Skeletal muscle tissue (tissue), 4 donors: Measurements from ENCODE around the gene NUDC. TPM values are rescaled to one million over a fixed set of nuclear protein-coding genes. Genes with fewer than 3 reads are reported as not detected.
"Not testable (repeated sequence)": the region's sequence is repeated elsewhere in the genome, so short reads cannot be mapped to it uniquely, and the experiment has no call there.

Experiments used
- H3K27ac ChIP-seq: one replicate; pipeline ENCODE4 v1.7.0; 2013; ENCODE audit warnings: mild to moderate bottlenecking, low read depth, low read length, inconsistent platforms
- H3K27me3 ChIP-seq, 3 donors: one replicate each; pipeline ENCODE4 v1.7.0; 2013; ENCODE audit warnings: low read length in 3 of 3; ENCODE audit not compliant: control insufficient read depth in 3 of 3, insufficient read depth in 3 of 3
- H3K36me3 ChIP-seq, 3 donors: one replicate each; pipeline ENCODE4 v1.7.0; 2013; ENCODE audit warnings: low read length in 3 of 3; ENCODE audit not compliant: control insufficient read depth in 3 of 3, insufficient read depth in 3 of 3
- H3K4me1 ChIP-seq, 3 donors: one replicate each; pipeline ENCODE4 v1.7.0; 2013; ENCODE audit warnings: low read length in 3 of 3, mild to moderate bottlenecking in 3 of 3; ENCODE audit not compliant: control insufficient read depth in 3 of 3, insufficient read depth in 3 of 3
- H3K4me3 ChIP-seq, 3 donors: one replicate each; pipeline ENCODE4 v1.7.0; 2013; ENCODE audit warnings: low read length in 3 of 3
- H3K9ac ChIP-seq, 3 donors: one replicate each; pipeline ENCODE4 v1.7.0; 2013; ENCODE audit warnings: low read length in 3 of 3, mild to moderate bottlenecking in 3 of 3, moderate library complexity in 2 of 3, low read depth in 1 of 3
- H3K9me3 ChIP-seq, 3 donors: one replicate each; pipeline ENCODE4 v1.7.0; 2013; ENCODE audit warnings: low read length in 3 of 3; ENCODE audit not compliant: control insufficient read depth in 3 of 3
- total RNA-seq: library from RNA; depleted of rRNA; stranded (reverse); fragments of >200 nt; gene quantifications from one replicate; pipeline ENCODE4 v1.2.3, GENCODE V29; 2014
- donor health status: Osteomylitis.

The NUDC gene
- total RNA-seq, 1 donor from 2014 or later, result 17.7 TPM

DNA sequence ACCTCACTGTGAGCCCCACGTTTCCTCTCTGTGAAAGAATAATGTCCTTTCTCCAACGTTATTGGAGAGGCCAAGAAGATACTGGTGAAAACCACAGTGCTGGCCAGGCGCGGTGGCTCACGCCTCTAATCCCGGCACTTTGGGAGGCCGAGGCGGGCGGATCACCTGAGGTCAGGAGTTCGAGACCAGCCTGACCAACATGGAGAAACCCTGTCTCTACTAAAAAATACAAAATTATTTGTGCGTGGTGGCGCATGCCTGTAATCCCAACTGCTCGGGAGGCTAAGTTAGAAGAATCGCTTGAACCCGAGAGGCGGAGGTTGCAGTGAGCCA is 27.1 kb downstream of the NUDC start:
- Histone ChIP-seq H3K4me1 (peaks cover 5 to 12% (median 8%) of the 10 kb centered on the region in 3 donors), H3K36me3 (peaks cover 15 to 24% (median 24%) of the 10 kb centered on the region in 3 donors)
- H3K27ac ChIP-seq, H3K9ac ChIP-seq, H3K4me3 ChIP-seq, H3K9me3 ChIP-seq, H3K27me3 ChIP-seq: not testable (repeated sequence)

- Histone ChIP-seq H3K9me3 (no peaks in the 10 kb centered on the region), H3K9ac (no peak overlapping the region), H3K36me3 (peaks cover 14 to 23% (median 20%) of the 10 kb centered on the region in 3 donors), H3K27ac (no peak overlapping the region), H3K27me3 (peaks cover 0 to 6% (median 0%) of the 10 kb centered on the region in 3 donors), H3K4me3 (no peak overlapping the region), H3K4me1 (peaks cover 5 to 12% (median 8%) of the 10 kb centered on the region in 3 donors)
Measured at GRCh38 chr1:26949266-26949925, 27.9 kb downstream of the NUDC start.

DNA sequence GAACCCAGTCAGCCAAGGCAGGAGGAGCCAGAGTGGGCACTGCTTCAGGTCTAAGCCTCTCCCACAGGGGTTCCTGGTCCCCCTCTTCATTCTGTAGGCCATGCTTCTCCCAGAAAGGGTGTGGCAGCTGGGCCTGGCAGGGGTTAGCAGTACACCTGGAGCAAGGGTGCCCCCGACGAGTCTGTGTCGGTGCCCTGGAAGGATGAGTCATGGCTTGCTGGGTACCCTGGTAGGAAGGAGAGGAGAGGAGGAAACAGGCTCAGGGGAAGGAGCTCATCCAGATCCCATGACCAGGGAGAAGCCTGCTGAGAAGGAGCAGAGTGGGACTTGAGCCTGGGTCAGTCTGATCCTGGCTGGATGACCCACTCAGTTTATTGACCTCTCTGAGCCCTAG is 28.4 kb downstream of the NUDC start:
- Histone ChIP-seq H3K4me1 (peaks cover 5 to 12% (median 8%) of the 10 kb centered on the region in 3 donors), H3K9me3 (no peaks in the 10 kb centered on the region), H3K4me3 (no peak overlapping the region), H3K27me3 (peaks cover 0 to 6% (median 0%) of the 10 kb centered on the region in 3 donors), H3K9ac (no peak overlapping the region), H3K36me3 (peaks cover 14 to 20% (median 19%) of the 10 kb centered on the region in 3 donors), H3K27ac (no peak overlapping the region)

DNA sequence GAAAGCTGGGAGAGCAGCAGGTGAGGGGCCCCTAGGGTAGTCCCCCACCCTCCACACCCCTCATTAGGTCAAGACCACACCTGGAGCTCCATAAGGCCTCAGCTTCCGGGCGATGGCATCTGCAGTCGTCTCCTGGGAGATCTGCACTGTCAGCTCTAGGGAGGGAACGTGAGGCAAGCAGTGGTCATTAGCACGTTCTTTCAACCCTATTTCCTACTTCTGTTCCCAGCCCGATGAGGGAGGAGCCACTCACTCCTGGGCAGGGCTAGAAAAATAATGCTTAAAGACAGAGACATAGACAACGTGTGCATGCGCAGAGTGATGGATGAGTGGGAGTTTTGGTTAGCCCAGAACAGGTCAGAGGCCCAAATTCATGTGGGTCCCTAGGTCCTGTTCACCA is 29.1 kb downstream of the NUDC start:
- no peak overlapping the region for H3K4me3 ChIP-seq
- peak overlapping the region in 1 of 3 donors; percentile 7 for H3K9ac ChIP-seq
- H3K9me3 ChIP-seq, result no peaks in the 10 kb centered on the region
- no peak overlapping the region for H3K27ac ChIP-seq
- peaks cover 7 to 13% (median 13%) of the 10 kb centered on the region in 3 donors for H3K36me3 ChIP-seq
- peaks cover 5 to 12% (median 8%) of the 10 kb centered on the region in 3 donors for H3K4me1 ChIP-seq
- peaks cover 0 to 6% (median 0%) of the 10 kb centered on the region in 3 donors for H3K27me3 ChIP-seq

GRCh38 chr1:26951216-26951615 is 29.7 kb downstream of the NUDC start:
- Histone ChIP-seq H3K4me1 (peaks cover 5 to 12% (median 8%) of the 10 kb centered on the region in 3 donors), H3K36me3 (peaks cover 1 to 7% (median 6%) of the 10 kb centered on the region in 3 donors), H3K27me3 (peaks cover 0 to 6% (median 0%) of the 10 kb centered on the region in 3 donors), H3K4me3 (no peak overlapping the region), H3K27ac (no peak overlapping the region), H3K9ac (no peak overlapping the region), H3K9me3 (peaks cover 0 to 5% (median 3%) of the 10 kb centered on the region in 3 donors)

GRCh38 chr1:26951821-26952497 is 30.4 kb downstream of the NUDC start:
- peaks cover 5 to 12% (median 8%) of the 10 kb centered on the region in 3 donors for H3K4me1 ChIP-seq
- H3K9ac ChIP-seq, result no peak overlapping the region
- H3K9me3 ChIP-seq, result peaks cover 0 to 5% (median 3%) of the 10 kb centered on the region in 3 donors
- H3K36me3 ChIP-seq, result peaks cover 0 to 2% (median 2%) of the 10 kb centered on the region in 3 donors
- H3K4me3 ChIP-seq, result no peak overlapping the region
- no peak overlapping the region for H3K27ac ChIP-seq
- H3K27me3 ChIP-seq, result peaks cover under 1 to 8% (median under 1%) of the 10 kb centered on the region in 3 donors

- H3K4me1 ChIP-seq, result peaks cover 5 to 12% (median 8%) of the 10 kb centered on the region in 3 donors
- no peak overlapping the region for H3K27ac ChIP-seq
- H3K9me3 ChIP-seq, result peaks cover 0 to 5% (median 3%) of the 10 kb centered on the region in 3 donors
- H3K36me3 ChIP-seq, result no peaks in the 10 kb centered on the region
- H3K9ac ChIP-seq, result no peak overlapping the region
- H3K4me3 ChIP-seq, result no peak overlapping the region
- H3K27me3 ChIP-seq, result peaks cover 6 to 15% (median 7%) of the 10 kb centered on the region in 3 donors
Measured at GRCh38 chr1:26953374-26953773, 31.8 kb downstream of the NUDC start.

- Histone ChIP-seq H3K4me1 (peaks cover 0 to 9% (median 0%) of the 10 kb centered on the region in 3 donors), H3K27me3 (peaks cover 34 to 41% (median 35%) of the 10 kb centered on the region in 3 donors), H3K36me3 (no peaks in the 10 kb centered on the region), H3K9me3 (peaks cover 0 to 5% (median 3%) of the 10 kb centered on the region in 3 donors), H3K9ac (no peak overlapping the region), H3K27ac (no peak overlapping the region), H3K4me3 (no peak overlapping the region)
Measured at GRCh38 chr1:26956321-26956720, 34.8 kb downstream of the NUDC start.

DNA sequence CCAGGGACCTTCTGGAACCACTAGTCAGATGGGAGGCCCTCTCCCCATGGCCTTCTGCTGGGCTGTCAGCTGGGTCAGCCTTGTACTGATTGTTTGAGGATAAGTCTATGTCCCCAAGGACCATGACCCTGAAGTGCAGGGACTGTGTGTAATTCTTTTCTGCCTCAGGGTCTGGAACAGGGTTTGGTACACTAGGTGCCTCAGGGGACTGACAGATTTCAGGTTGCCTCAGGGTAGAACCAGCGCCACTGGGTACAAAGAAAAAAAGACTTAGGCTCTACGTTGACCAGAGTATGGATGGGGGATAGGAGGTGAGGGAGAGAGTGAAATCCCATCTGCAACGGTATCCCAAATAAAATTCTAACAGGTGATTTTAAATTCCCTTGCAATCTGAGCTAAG is 35.8 kb downstream of the NUDC start:
- Histone ChIP-seq H3K27ac (no peak overlapping the region), H3K36me3 (no peaks in the 10 kb centered on the region), H3K4me1 (peaks cover 0 to 9% (median 0%) of the 10 kb centered on the region in 3 donors), H3K4me3 (no peak overlapping the region), H3K9ac (no peak overlapping the region), H3K9me3 (peaks cover 0 to 5% (median 3%) of the 10 kb centered on the region in 3 donors), H3K27me3 (peaks cover 39 to 42% (median 39%) of the 10 kb centered on the region in 3 donors)

DNA sequence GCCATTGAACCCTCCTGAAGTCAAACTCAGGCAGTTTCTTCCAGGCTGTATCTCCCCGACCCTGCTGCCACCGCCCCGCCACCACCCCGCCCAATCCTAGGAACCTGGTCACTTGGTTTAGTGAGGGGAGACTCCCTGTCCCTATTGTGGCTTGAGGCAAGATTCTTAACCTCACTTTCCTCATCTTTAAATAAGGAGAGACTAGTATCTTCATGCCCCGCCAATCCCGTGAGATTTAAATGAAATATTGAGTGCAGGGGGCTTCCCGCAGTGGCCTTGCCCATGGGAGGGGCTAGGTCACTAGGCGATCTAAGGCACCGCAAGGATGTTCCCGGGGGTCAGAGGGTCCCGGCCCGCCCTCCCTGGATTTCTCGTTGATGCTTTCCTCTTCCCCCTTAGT is 37.7 kb downstream of the NUDC start:
- Histone ChIP-seq H3K4me1 (peaks cover 0 to 9% (median 3%) of the 10 kb centered on the region in 3 donors), H3K27me3 (peaks cover 39 to 44% (median 39%) of the 10 kb centered on the region in 3 donors), H3K36me3 (no peaks in the 10 kb centered on the region), H3K9me3 (peaks cover 0 to 5% (median 3%) of the 10 kb centered on the region in 3 donors), H3K4me3 (no peak overlapping the region), H3K27ac (no peak overlapping the region), H3K9ac (no peak overlapping the region)
